Limb (tissue), 2 donors: Measurements from ENCODE around the gene NEK4.

Experiments
- DNase-seq, 2 donors: peaks; one replicate each; pipeline ENCODE4 v3.0.0-alpha.2; 2016; ENCODE audit errors: extremely low spot score in 2 of 2

Gene NEK4

GRCh38 chr3:52704611-52705437 lies 65.9 kb downstream of the NEK4 start:
- DNase-seq, result no peak

- no peak for DNase-seq
Measured at GRCh38 chr3:52703341-52703740, 67.4 kb downstream of the NEK4 start.

- DNase-seq, result no peak
Measured at GRCh38 chr3:52697632-52697965, 73.1 kb downstream of the NEK4 start.

GRCh38 chr3:52696830-52697631 lies 73.7 kb downstream of the NEK4 start:
- no peak for DNase-seq

- no peak for DNase-seq
Measured at GRCh38 chr3:52695798-52696671, 74.7 kb downstream of the NEK4 start.

- DNase-seq, result no peak
Measured at GRCh38 chr3:52694528-52695189, 76.1 kb downstream of the NEK4 start.

- no peak for DNase-seq
Measured at GRCh38 chr3:52693071-52693470, 77.7 kb downstream of the NEK4 start.

GRCh38 chr3:52690560-52690959 lies 80.2 kb downstream of the NEK4 start:
- DNase-seq, result no peak

- DNase-seq, result no peak
Measured at GRCh38 chr3:52689151-52689550, 81.6 kb downstream of the NEK4 start.

GRCh38 chr3:52688266-52688665 lies 82.5 kb downstream of the NEK4 start:
- no peak for DNase-seq

- DNase-seq, result peak; percentile 94 to 95
Measured at GRCh38 chr3:52685709-52686691, 84.7 kb downstream of the NEK4 start, which contains the start of the genes GNL3 and PBRM1. GNL3 (plus strand) TSS chr3:52686032; CDS start chr3:52686093, 61 bp downstream. PBRM1 (minus strand) TSS chr3:52685913.

GRCh38 chr3:52685285-52685708 lies 85.4 kb downstream of the NEK4 start:
- DNase-seq, result peak in 1 of 2 donors; percentile 55

- no peak for DNase-seq
Measured at GRCh38 chr3:52684184-52684583, 86.6 kb downstream of the NEK4 start.

GRCh38 chr3:52683611-52684010 lies 87.1 kb downstream of the NEK4 start:
- no peak for DNase-seq

GRCh38 chr3:52682016-52682415 lies 88.7 kb downstream of the NEK4 start:
- DNase-seq, result no peak

GRCh38 chr3:52681596-52681995 lies 89.1 kb downstream of the NEK4 start:
- DNase-seq, result no peak

- no peak for DNase-seq
Measured at GRCh38 chr3:52679811-52680210, 90.9 kb downstream of the NEK4 start.

- no peak for DNase-seq
Measured at GRCh38 chr3:52679199-52679538, 91.6 kb downstream of the NEK4 start.

- DNase-seq, result no peak
Measured at GRCh38 chr3:52678265-52679198, 92.2 kb downstream of the NEK4 start.
